Stimulated activated CD8-positive, alpha-beta memory T cell treated with anti-CD3 and anti-CD28 coated beads, Interleukin-7, amount 100 ng/mL, for 1 hour (primary cell): ENCODE results near the gene P2RX3.
"Not testable (repeated sequence)": the region's sequence is repeated elsewhere in the genome, so short reads cannot be mapped to it uniquely, and the experiment has no call there.

ENCODE experiments used
- DNase-seq, 2 donors: peaks; one replicate each; pipeline ENCODE4 v3.0.0-alpha.2; 2020; ENCODE audit warnings: low read depth in 2 of 2

Gene P2RX3

DNA sequence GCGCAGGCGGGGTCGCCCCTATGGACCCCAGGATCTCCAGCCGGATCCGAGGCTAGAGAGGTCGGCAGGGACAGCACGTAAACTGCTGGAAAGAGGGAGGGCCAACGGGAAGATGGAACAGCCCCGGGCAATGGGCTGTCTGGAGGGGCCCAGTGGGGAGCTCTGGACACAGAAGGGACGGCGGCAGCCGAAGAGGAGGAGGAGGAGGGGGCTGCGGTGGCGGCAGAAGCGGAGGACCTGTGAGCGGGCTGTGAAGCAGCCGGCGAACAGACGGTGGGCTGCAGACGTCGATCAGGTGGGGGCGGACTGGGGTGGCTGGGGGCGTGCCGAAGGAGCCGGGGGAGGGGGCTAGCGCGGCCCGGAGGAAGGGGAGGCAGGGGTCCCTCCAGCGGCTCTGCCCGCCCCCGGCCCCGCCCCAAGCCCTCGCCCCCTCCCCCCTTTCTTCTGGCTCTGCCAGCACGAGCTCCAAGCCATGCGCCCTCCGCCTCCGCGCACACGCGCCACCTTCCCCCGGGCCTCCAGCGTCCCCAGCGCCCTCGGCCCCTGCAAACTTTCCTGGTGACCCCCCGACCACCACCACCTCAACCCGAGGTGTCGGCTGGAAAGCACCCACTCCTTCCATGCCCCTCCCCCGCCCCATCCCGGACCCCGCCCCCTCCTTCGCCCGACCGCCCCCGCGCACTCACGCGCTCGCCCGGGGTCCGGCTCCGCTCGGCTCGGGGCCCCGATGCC, 13.8 kb upstream of the P2RX3 start:
- no peak for DNase-seq

DNA sequence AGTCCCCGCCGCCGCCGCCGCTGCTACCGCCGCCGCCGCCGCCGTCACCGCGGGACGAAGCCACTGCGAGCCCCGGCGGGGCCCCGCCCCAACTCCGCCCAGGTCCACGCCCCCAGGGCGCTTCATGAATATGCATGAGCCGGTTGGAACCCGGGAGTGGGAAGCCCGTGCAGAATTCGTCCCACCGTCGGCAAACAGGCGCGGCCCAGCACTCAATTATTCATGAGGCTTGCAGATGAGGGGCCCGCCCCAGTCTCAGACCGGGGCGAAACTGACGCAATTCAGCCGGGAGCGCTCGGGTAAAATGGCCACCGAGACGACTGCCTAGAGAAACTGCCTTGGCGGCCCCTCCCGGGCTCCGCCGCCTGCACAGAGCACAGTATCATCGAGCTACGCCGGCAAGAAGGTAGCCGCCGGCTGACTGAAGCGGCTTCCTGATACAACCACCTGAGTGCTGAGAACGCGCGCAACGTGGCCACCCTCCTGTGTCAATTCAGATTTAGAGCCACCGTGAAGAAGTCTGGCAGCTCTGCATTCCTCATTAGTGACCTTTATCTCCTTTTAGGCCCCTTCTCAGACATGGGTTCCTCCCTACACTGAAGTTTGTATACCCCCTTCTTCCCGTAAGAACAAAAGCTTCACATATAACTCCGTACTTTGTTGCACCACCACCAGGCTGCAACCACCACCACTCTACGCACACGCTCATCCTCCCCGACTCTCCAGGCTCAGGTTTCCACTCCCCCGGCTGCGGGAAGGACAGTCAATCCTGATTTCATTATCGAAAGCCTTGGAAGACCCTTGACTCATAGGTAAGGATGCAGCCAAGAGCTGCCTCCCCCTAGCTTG, 13.0 kb upstream of the P2RX3 start, which contains the start of gene TNKS1BP1:
Gene TNKS1BP1 (minus strand): TSS at position 67 of the 849 bp plus-strand sequence. CDS start 3,067 bp downstream, outside the sequence.
- peak; percentile 77 to 84 for DNase-seq

DNA sequence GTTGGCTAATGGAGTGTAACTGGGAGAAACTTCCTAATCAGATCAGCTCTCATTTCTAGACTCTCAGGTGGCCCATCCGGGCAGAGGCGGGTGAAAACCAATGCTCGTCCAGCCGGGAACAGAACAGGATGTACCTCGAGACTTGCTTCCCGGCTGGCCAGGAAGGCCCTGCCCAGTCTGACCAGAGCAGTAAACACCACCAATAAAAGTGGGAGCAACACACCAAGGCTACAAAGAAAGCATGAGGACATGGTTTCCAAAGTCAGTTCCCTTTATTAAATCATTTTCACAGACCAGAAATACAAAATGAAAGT, 12.5 kb upstream of the P2RX3 start:
- no peak for DNase-seq

DNA sequence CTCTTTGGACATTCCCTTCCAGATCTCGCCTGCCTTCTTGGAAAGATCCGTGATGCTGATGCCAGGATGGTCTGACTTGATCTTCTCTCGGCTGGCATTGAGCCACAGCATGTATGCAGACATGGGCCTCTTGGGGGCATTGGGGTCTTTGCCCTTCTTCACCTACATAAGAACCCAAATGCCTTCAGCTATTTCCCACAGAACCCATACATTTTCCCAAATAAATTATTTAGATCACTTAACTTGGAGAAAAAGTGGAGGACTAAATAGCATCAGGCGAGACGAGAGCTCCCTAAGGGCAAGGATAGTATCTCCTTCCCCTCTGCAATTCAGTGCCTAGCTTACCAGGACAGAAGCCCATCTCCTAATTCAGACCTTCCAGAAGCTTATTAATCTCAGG, 10.4 kb upstream of the P2RX3 start:
- no peak for DNase-seq

DNA sequence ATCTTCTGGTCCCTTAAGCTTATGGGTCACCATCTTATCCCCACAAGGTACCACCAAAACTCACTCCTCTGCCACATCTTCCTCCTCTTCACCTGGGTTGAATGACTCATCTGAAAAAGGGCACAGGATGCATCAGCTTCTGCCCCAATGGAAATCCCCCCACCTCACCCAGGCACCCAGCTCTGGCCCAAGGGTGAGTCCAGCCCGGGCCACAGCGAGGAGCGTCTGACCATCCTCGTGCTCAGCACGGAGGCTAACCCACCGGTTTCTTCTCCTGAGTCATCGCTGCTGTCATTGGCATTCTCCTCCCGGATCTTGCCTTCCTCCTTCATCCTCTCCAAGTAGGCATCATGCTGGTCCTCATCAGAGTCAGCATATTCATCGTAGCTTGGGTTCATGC, 8.1 kb upstream of the P2RX3 start:
- DNase-seq = no peak

DNA sequence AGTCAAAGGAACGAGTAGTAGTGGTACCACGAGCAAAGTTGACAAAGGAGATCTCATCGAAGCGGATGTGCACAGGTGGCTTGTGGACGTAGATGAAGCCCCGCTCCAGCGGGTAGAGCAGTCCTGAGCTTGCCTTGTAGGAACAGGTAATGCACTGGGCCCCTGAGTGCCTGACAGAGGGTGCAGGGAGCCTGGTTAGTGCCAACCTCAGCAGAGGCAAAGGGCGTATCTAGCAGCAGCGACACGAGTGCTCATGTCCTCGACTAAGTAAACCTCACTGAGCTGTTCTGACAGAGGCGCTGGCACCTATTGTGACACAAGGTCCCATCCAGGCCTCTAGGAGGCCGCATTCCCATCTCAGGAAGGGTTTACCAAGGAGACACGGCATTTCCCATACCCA, 6.4 kb upstream of the P2RX3 start:
- no peak for DNase-seq

DNA sequence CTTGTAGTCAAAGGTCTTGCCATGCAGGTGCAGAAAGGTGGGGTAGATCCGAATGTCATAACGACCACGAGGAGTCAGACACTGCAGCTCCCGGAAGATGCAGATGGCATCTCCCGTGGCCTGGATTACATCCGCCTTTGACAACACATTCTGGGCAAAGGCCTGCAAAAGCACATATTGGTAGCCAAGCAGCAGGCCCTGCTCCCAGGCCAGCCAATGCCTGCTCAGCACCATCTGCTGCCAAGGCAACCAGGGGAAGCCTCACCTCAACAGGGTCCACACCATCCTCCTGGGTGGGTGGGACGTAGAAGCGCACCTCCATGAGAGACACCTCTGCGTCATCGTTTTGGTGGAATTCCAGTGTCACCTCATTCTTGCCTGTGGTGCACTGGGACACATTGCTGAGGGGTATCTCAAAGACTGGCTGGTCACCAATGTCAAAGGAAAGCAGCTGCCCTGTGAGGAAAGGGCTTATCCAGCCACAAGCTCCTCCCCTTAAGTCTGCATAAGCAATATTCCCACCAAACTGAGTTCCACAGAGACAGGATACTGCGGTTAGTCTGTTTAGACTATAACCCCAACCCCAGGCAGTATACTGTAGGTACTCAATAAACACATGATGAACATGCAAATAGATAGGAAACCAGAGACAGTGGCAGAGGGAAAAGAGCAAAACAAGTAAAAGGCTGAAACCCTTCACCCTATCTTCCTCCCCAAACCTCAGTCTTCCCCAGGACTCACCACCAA, 5.3 kb upstream of the P2RX3 start:
- DNase-seq = no peak

DNA sequence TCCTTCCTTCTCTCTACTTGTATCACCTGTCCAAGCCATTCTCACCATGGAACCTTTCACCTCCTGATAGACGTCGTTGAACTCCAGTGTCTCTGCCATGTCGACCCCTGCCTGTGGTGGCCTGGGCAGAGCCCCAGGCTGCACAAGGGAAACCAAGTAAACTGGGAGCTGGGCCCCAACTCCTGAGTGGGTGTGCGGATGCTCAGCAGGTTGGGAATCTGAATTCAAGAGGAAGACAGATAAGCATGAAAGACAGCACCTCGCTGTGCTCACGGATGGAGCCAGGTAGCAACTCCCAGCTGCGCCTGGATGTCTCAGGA, 3.2 kb upstream of the P2RX3 start:
- no peak for DNase-seq

DNA sequence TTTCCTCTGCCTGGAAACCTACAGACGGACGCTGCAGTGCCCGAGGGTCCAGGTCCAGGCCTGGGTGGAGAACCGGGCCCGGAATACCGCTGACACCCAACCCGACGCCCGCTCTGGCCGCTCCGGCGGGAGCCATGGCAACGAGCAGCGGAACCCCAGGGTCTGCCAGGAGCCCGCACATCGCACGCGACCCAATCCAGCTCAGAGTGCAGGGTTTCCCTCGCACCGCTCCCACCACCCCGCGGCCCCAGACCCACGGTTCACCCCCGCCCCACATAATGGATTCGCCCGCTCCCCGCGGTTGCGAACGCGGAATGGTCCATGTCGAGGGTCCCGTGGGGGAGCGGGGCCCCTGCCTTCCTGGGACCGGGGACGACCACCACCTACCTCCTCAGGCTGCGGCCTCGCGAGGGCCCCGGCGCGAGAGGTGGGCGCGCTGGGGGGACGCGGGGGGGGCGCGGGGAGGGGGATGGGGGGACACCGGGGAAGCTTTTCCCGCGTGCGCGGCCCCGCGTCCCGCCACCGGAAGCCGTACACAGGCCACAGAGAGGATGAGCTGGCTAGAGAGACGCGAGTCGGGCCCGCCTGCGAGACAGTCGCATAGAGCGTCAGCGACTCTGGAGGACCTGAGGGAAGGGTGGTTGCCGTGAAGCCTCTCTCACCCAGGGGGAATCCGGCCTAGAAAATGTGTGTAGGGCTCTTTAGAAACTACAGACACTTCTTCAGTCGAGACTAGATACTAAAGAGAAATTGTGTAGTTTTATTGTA, 2.6 kb upstream of the P2RX3 start, which contains the start of gene SSRP1:
Gene SSRP1 (minus strand): TSS at position 550 of the 768 bp plus-strand sequence. CDS start 771 bp downstream, outside the sequence.
- peak; percentile 67 to 74 for DNase-seq

DNA sequence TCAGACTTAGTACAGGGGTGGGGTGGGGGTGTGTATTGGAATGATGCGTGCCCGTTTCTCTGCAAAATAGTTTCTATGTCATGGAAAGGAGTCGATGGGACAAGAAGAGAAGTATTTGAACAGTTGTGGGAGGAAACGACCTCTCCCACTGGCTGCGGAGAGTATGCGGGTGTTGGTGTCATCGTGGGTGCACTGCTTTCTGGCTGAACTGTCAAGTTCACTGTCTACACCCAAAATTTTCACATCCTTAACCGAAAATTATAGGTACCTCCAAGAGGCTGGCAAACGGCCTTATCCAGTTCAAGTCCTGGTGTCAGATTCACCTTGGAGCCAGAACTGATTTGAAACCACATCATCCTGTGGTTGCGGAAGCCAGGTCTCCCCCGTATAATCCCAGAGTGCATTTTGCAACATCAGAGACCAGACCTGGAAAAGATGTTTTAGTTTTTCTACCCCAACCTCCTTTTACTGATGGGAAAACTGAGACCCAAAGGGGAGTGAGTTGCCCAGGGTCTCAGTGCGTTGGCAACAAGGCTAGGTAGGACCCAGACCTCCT, 2.0 kb upstream of the P2RX3 start:
- no peak for DNase-seq

DNA sequence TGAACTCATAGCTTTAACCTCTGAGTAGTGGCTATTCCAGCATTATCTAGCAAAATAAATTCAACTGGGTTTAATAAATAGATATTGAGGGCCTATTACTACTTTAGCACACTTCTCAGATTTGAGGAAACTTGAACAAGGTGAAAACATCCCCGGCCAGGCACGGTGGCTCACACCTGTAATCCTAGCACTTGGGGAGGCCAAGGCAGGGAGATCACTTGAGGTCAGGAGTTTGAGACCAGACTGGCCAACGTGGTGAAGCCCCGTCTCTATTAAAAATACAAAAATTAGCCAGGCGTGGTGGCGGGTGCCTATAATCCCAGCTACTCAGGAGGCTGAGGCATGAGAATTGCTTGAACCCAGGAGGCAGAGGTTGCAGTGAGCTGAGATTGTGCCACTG, 1.3 kb upstream of the P2RX3 start:
- DNase-seq = not testable (repeated sequence)

DNA sequence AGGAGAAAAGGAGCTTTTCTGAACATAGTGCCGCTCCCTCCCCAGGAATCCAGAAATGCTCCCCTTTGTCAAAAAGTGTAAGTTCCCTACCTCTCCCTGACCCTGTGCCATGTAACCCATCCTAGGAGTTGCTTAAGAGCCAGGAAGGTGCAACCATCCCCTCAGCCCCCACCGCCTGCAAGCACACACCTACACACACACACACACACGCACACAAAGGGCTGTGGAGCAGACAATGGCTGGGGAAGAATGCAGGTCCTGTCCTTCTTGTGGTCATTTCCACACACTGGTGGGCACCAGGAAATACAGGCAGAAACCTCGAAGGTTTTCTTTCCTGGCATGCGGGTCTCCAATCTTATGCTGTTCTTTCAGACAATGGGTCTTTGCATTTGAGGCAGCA, 1.2 kb downstream of the P2RX3 start:
- DNase-seq = no peak

DNA sequence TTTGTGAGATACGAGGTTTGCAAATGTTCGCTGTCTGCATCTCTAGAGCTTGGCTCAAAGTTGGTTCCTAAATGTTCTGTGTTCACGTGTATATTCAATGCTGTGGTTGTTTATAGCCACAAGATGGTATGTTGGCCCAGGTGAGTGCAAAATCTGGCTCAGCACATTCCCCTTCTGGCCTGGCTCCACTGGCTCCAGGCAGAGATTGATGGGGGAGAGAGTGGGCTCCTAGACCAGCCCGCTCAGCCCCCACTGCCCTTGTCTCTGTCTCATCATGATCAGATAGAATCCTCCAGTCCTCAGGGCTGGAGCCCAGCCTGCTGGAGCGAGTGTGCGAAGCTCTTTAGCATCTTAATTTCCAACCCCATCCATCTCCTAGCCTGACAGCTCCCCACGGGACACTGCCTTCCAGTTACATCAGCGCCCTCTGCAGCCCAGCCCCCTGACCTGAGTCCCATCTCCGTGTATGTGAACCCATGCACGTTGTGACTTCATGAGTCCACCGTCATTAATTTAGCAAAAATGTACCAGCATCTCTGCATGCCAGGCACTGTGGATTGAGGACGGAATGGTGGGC, 2.0 kb downstream of the P2RX3 start:
- DNase-seq = no peak

DNA sequence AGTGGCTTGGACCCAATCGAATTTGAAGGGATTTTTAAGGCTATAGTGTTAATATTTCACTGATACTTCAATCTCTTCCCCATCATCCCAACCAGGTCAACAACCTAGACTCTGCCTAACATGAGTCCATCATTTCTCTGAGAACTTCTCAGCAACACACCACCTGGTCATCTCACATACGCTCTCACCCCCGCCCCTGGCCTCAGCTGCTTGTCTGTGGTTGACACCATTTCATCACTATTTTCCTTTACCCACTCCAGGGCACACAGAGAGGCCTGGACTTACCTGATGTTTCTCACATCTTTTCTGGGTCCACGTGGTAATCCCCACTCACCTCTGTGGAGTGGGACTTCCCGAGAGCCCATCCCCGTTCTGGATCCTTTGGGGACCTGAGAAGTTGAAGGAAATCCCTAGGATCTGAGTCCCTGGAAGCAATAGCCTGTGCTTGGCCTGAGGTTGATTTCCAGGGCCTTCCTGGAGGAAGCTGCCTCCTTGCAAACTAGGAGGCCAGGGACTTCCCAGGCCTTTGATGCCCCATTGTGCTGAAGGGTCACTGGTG, 3.2 kb downstream of the P2RX3 start:
- no peak for DNase-seq

DNA sequence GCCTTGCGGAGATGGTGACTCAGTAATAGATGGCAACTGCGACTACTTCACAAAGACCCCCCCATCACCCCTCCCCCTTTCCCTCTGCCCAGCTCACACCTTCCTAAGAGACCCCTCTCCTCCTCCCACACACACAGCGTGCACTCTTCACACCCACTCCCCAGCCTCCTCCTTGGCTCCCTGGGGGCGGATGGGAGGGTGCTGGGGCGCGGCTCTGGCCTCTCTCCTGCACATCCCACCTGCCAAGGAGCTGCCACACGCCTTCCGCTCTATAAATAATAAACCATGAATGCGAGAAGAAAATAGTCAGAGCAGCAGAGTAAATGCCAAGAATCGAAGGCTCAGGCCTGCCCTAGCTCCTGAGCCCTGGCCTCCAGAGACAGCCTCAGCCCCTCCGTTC, 4.5 kb downstream of the P2RX3 start:
- no peak for DNase-seq

DNA sequence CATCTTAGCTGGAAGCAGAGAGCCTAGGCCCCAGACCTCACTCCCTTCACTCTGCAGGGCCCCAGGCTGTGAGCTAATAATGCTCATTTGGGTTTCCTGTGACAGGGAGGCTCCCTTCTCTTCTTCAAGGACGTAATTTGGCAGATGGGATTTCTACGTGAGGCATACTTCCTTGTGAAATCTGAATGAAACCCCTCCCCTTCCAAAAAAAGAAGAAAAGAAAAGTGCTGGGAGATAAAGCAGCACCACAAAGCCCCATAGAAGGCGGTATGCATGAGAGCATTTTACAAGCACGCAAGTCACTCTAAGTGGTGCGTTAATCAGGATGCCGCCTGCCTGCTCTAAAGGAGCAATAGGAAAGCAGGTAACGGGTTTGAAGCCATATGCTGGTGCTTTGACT, 5.7 kb downstream of the P2RX3 start:
- no peak for DNase-seq

DNA sequence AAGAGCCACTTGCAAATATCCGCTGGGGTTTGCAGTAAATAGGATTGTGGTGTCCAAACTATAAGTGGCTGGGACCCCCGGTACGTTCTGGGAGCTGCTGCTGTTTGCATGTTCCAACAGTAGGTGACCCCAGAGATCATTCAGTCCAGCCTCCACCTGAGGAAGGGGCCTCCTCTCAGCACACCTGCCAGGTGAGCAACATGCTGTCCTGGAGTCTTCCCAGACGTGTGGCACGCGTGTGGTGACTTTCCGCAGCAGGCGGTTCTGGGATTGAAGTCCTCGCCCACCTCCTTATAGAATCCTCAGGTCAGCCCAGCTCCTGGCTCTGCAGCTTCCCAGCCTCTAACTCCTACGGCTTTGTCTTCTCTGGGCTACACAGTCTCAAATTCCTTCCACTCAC, 6.7 kb downstream of the P2RX3 start:
- DNase-seq = no peak

DNA sequence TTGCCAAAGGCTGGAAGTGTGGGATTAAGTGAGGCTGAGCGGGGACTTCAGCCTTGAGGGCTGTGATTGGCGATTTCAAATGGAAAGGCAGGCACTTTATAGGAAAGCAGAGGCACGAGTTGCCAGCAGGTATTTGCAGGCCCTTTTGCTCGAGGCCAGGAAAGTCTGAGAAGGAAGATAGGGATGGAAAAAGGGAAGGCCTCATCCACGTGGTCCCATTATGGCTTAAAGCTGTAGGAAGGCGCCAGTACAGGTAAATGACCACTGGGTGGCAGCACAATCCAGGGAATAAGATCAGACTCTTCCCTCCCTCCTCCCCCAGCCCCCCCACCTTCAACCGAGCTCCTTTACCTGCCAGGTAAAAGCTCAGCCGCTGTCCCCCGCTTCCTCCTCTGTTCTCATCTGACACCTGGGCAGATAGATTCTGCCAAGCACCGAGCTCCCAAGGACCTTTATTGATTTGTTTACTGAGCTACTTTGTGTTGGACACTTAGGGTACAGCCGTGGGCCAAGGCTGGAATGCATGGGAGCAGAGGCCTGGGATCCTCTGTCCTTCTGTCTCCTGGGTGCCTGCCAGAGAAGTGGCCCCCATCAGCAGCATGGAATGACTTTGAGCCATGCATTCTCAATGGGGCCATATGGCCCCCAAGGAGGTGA, 7.5 kb downstream of the P2RX3 start:
- DNase-seq = peak; percentile 40 to 60

DNA sequence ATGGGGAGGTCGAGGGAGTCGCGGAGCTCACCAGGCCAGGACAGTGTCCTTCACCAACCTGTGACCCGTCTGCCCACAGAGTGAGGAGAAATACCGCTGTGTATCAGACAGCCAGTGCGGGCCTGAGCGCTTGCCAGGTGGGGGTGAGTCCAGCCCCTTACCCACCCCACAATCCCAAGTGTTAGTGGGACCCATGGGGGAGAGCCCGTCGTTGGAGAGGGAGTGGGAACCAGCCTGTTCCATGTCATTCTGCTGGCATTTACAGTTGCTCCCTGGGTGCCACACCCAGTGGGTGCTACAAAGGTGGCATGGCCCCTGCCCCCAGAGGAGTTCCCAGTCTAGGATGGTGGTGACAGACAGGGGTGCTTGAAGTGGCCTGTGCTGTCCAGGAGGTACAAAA, 9.2 kb downstream of the P2RX3 start:
- DNase-seq = no peak

DNA sequence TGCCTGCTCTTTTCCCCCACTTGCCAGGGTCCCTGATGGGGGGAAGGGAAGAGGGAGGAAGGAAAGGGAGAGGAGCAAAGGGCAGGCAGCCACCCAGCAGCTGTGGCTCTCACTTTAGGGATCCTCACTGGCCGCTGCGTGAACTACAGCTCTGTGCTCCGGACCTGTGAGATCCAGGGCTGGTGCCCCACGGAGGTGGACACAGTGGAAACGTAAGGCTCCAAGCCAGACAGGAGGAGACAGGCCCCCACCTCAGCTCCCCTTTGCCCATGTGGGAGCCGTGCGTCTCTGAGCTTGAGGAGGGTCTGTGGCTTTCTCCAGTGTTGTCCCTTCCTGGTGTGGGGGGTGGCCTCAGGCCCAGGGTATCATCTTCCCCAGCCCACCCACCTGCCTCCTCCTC, 9.9 kb downstream of the P2RX3 start:
- DNase-seq = no peak
